Ovary (tissue), 3 donors: ENCODE measurements around the gene KIF3B.

Source experiments
- CTCF ChIP-seq, 3 donors: fragments of 450-650 bp in 2 of 3; fragments of 200-600 bp in 1 of 3; IDR thresholded peaks; one replicate each; pipeline versions ENCODE4 v1.5.1 to v1.8.0; 2016 to 2022; ENCODE audit warnings: antibody characterized with exemption in 3 of 3, mild to moderate bottlenecking in 1 of 3
- EP300 ChIP-seq: sonication (generic); formaldehyde crosslinking; IDR thresholded peaks from one replicate; pipeline ENCODE4 v1.6.1; 2017; ENCODE audit warnings: antibody characterized with exemption
- POLR2A ChIP-seq: fragments of 450-650 bp; IDR thresholded peaks from one replicate; pipeline ENCODE4 v1.6.1; 2017; ENCODE audit warnings: antibody characterized with exemption, mild to moderate bottlenecking, moderate library complexity
- donor health status: DM: no; HTN: no; CAD: no.

- TF ChIP-seq CTCF (IDR thresholded peaks at IDR 0.05) (no peak), EP300 (no peak), POLR2A (no peak)
Observed at GRCh38 chr20:32297439-32297838, 20.0 kb downstream of the KIF3B start.
